Activated B cell treated with CpG ODN at 0.5 μM for 24 hours (primary cell): ENCODE results near the gene TSR3. TPM values are rescaled to one million over a fixed set of nuclear protein-coding genes. Genes with fewer than 3 reads are reported as not detected.

Experiments
- ATAC-seq: fragments of 200-7000 bp; cut with Tn5 transposase; one replicate; pipeline ENCODE4 v1.10.0; 2021; ENCODE audit warnings: low read depth, mild to moderate bottlenecking, moderate library complexity
- CTCF ChIA-PET: fragments of 350-600 bp; sonication (Branson Sonifier 250); formaldehyde crosslinking; loops from one replicate; lab custom pipeline; 2021; ENCODE audit warnings: antibody characterized with exemption; lab: Charles Lee
- POLR2A ChIA-PET: fragments of 350-600 bp; sonication (Branson Sonifier 250); formaldehyde crosslinking; loops from one replicate; lab custom pipeline; 2021; ENCODE audit warnings: antibody characterized with exemption; lab: Charles Lee
- DNase-seq: peaks from one replicate; pipeline ENCODE4 v3.0.0; 2022
- H3K27ac Mint-ChIP-seq: one replicate; pipeline ENCODE4 v1.8.0; 2020; ENCODE audit warnings: mixed read lengths
- H3K27me3 Mint-ChIP-seq: one replicate; pipeline ENCODE4 v1.8.0; 2021; ENCODE audit warnings: mixed read lengths
- H3K36me3 Mint-ChIP-seq: one replicate; pipeline ENCODE4 v1.8.0; 2021; ENCODE audit warnings: low read depth, mixed read lengths
- H3K4me1 Mint-ChIP-seq: one replicate; pipeline ENCODE4 v1.8.0; 2021; ENCODE audit warnings: mixed read lengths
- H3K4me3 Mint-ChIP-seq: one replicate; pipeline ENCODE4 v1.8.0; 2020; ENCODE audit warnings: mild to moderate bottlenecking, mixed read lengths
- H3K9me3 Mint-ChIP-seq: one replicate; pipeline ENCODE4 v1.8.0; 2020; ENCODE audit warnings: mixed read lengths
- CTCF ChIP-seq: fragments of 200-600 bp; IDR thresholded peaks from one replicate; pipeline ENCODE4 v1.8.0; 2022; ENCODE audit warnings: antibody characterized with exemption, mild to moderate bottlenecking
- intact Hi-C: fragments of 100-400 bp; cut with micrococcal nuclease; formaldehyde crosslinking; loops from one replicate; pipeline ENCODE4 v1.15.1; 2024
- total RNA-seq: library from RNA; stranded (reverse); gene quantifications from 2 replicates; pipeline ENCODE4 v1.2.3, GENCODE V29; 2022

The TSR3 gene
- total RNA-seq, 1 donor from 2014 or later: 45.3 TPM

- POLR2A ChIA-PET: interaction anchor here (0.7 to 3.0 kb wide), 5 partner anchors 11 to 941 kb away, joined by 3 to 26 read pairs (median 3); partner anchors contain the start of gene MRPL28
- Mint-ChIP-seq H3K4me3 (peak overlapping the region; percentile 98), H3K27ac (peak overlapping the region; percentile 96), H3K4me1 (peaks cover 50% of the 10 kb centered on the region), H3K9me3 (no peaks in the 10 kb centered on the region), H3K27me3 (no peaks in the 10 kb centered on the region), H3K36me3 (peaks cover 44% of the 10 kb centered on the region)
- TF ChIP-seq CTCF: no peak
- DNase-seq (no peak), ATAC-seq (no peak)
- intact Hi-C loops: loop anchor here (2.0 kb wide), 1 partner anchor 16 kb away; no protein-coding TSS in a partner anchor
- CTCF ChIA-PET: interaction anchor here (1.5 kb wide), 1 partner anchor 20 kb away, joined by 4 read pairs; no protein-coding TSS in a partner anchor
These were observed 40.4 kb downstream of the TSR3 start for GRCh38 chr16:1311212-1311737.

- intact Hi-C loops: loop anchor here (2.0 kb wide), 1 partner anchor 16 kb away; no protein-coding TSS in a partner anchor
- Mint-ChIP-seq H3K4me1 (peaks cover 54% of the 10 kb centered on the region), H3K4me3 (peak overlapping the region; percentile 98), H3K36me3 (peaks cover 39% of the 10 kb centered on the region), H3K27me3 (no peaks in the 10 kb centered on the region), H3K27ac (peak overlapping the region; percentile 96), H3K9me3 (no peaks in the 10 kb centered on the region)
- TF ChIP-seq CTCF: no peak
- ChIA-PET POLR2A (interaction anchor here (0.7 to 3.0 kb wide), 5 partner anchors 11 to 940 kb away, joined by 3 to 26 read pairs (median 3); partner anchors contain the start of gene MRPL28), CTCF (interaction anchor here (1.5 kb wide), 1 partner anchor 21 kb away, joined by 4 read pairs; no protein-coding TSS in a partner anchor)
- DNase-seq (no peak), ATAC-seq (no peak)
These were observed 40.9 kb downstream of the TSR3 start for GRCh38 chr16:1310832-1311200.

GRCh38 chr16:1309888-1310831, 41.5 kb downstream of the TSR3 start:
- no peak for TF ChIP-seq CTCF
- intact Hi-C loops: loop anchor here (1.0 to 5.0 kb wide), 5 partner anchors 17 to 473 kb away; partner anchors contain the start of genes NUBP2 and SPSB3
- peak overlapping the region; percentile 98 for H3K4me3 Mint-ChIP-seq
- H3K27ac Mint-ChIP-seq: peak overlapping the region; percentile 96
- H3K9me3 Mint-ChIP-seq: no peaks in the 10 kb centered on the region
- ATAC-seq (peak; percentile 14), DNase-seq (peak; percentile 52)
- POLR2A ChIA-PET: interaction anchor here (0.6 to 3.0 kb wide), 15 partner anchors 10 to 1363 kb away, joined by 3 to 26 read pairs (median 5); partner anchors contain the start of genes MRPL28, TRAF7 and UQCC4
- CTCF ChIA-PET: interaction anchor here (1.0 to 1.5 kb wide), 2 partner anchors 9 to 21 kb away, joined by 3 to 4 read pairs; no protein-coding TSS in a partner anchor
- H3K36me3 Mint-ChIP-seq: peaks cover 33% of the 10 kb centered on the region
- H3K4me1 Mint-ChIP-seq: peaks cover 61% of the 10 kb centered on the region
- H3K27me3 Mint-ChIP-seq: no peaks in the 10 kb centered on the region

- Mint-ChIP-seq H3K9me3 (no peaks in the 10 kb centered on the region), H3K36me3 (peaks cover 30% of the 10 kb centered on the region), H3K27ac (peak within 1 kb of the TSS; percentile 100), H3K4me3 (peak within 1 kb of the TSS; percentile 98), H3K27me3 (no peaks in the 10 kb centered on the region), H3K4me1 (peaks cover 67% of the 10 kb centered on the region)
- ChIA-PET CTCF (interaction anchor here (1.0 kb wide), 1 partner anchor 8 kb away, joined by 3 read pairs; no protein-coding TSS in a partner anchor), POLR2A (interaction anchor here (0.6 to 3.0 kb wide), 23 partner anchors 8 to 1364 kb away, joined by 3 to 26 read pairs (median 3); partner anchors contain the start of genes NUBP2, RPS2, SPSB3 and TRAF7)
- ATAC-seq (peak; percentile 69), DNase-seq (peak; percentile 98)
- TF ChIP-seq CTCF: no peak
- intact Hi-C loops: loop anchor here (1.0 to 5.0 kb wide), 5 partner anchors 23 to 474 kb away; partner anchors contain the start of genes NUBP2, SPSB3 and UQCC4
These were observed 42.4 kb downstream of the TSR3 start, which contains the start of gene UBE2I for GRCh38 chr16:1308977-1309885. Gene UBE2I, plus strand, starts transcription at chr16:1309636. Its CDS starts 4,395 bp downstream, at chr16:1314031.
